Measurements from ENCODE around the gene CCNDBP1.

DNA sequence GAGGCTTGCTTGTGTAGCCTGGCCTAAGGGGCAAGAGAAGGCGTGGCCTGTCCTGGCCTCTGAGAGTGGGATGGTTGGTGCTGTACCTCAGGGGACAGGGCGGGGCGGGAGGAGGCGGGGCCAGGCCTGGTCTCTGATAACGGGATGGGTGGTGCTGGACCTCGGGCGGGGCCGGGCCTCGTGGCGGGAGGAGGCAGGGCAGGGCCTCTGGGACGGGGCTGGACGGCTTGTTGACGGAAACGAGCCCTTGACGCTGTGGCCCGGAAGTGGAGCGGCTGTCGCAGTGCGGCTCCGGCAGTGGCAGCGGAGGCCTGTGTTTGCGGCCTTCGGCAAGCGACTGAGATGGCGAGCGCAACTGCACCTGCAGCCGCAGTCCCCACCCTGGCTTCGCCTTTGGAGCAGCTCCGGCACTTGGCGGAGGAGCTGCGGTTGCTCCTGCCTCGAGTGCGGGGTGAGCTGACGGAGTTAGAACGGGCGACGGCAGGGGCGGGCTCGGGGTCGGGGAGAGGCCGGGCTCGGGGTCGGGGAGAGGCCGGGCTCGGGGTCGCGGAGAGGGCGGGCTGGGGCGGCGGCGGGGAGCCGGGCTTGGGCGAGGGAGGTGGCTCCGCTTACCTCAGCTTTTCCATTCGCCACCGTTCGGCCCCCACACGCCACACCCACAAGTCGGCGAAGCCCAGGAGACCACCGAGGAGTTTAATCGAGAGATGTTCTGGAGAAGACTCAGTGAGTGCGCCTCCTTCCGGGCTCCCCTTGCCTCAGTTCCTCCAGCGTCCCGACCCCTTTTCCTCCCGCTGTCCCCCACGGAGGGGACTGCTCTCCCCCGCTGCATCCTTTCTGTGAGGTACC lies at the start of gene CCNDBP1:
- no peak for TF ChIP-seq EZH2phosphoT487 (IDR thresholded peaks at IDR 0.05; ENCODE audit: unreplicated experiment)
- peak; percentile 79 for TF ChIP-seq POLR2AphosphoS5 (IDR thresholded peaks at IDR 0.05; ENCODE audit: low read depth)
- TF ChIP-seq, protein P1, sequence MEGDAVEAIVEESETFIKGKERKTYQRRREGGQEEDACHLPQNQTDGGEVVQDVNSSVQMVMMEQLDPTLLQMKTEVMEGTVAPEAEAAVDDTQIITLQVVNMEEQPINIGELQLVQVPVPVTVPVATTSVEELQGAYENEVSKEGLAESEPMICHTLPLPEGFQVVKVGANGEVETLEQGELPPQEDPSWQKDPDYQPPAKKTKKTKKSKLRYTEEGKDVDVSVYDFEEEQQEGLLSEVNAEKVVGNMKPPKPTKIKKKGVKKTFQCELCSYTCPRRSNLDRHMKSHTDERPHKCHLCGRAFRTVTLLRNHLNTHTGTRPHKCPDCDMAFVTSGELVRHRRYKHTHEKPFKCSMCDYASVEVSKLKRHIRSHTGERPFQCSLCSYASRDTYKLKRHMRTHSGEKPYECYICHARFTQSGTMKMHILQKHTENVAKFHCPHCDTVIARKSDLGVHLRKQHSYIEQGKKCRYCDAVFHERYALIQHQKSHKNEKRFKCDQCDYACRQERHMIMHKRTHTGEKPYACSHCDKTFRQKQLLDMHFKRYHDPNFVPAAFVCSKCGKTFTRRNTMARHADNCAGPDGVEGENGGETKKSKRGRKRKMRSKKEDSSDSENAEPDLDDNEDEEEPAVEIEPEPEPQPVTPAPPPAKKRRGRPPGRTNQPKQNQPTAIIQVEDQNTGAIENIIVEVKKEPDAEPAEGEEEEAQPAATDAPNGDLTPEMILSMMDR (conservative IDR thresholded peaks at IDR 0.05; ENCODE audit: low read depth in 2 of 2): peak; percentile 48 to 54; a peak in 3 of 4 replicates
- TF ChIP-seq, protein P2, sequence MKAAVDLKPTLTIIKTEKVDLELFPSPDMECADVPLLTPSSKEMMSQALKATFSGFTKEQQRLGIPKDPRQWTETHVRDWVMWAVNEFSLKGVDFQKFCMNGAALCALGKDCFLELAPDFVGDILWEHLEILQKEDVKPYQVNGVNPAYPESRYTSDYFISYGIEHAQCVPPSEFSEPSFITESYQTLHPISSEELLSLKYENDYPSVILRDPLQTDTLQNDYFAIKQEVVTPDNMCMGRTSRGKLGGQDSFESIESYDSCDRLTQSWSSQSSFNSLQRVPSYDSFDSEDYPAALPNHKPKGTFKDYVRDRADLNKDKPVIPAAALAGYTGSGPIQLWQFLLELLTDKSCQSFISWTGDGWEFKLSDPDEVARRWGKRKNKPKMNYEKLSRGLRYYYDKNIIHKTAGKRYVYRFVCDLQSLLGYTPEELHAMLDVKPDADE (IDR thresholded peaks at IDR 0.05): peak; percentile 48; the same call in 1 of the 2 replicates
- TF ChIP-seq, protein P3, sequence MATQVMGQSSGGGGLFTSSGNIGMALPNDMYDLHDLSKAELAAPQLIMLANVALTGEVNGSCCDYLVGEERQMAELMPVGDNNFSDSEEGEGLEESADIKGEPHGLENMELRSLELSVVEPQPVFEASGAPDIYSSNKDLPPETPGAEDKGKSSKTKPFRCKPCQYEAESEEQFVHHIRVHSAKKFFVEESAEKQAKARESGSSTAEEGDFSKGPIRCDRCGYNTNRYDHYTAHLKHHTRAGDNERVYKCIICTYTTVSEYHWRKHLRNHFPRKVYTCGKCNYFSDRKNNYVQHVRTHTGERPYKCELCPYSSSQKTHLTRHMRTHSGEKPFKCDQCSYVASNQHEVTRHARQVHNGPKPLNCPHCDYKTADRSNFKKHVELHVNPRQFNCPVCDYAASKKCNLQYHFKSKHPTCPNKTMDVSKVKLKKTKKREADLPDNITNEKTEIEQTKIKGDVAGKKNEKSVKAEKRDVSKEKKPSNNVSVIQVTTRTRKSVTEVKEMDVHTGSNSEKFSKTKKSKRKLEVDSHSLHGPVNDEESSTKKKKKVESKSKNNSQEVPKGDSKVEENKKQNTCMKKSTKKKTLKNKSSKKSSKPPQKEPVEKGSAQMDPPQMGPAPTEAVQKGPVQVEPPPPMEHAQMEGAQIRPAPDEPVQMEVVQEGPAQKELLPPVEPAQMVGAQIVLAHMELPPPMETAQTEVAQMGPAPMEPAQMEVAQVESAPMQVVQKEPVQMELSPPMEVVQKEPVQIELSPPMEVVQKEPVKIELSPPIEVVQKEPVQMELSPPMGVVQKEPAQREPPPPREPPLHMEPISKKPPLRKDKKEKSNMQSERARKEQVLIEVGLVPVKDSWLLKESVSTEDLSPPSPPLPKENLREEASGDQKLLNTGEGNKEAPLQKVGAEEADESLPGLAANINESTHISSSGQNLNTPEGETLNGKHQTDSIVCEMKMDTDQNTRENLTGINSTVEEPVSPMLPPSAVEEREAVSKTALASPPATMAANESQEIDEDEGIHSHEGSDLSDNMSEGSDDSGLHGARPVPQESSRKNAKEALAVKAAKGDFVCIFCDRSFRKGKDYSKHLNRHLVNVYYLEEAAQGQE (IDR thresholded peaks at IDR 0.05; ENCODE audit: unreplicated experiment): no peak
- TF ChIP-seq EZH2 (IDR thresholded peaks at IDR 0.05; ENCODE audit: low read depth, unreplicated experiment): no peak
- TF ChIP-seq CREB1 (CRISPR knock-in tag; IDR thresholded peaks at IDR 0.05; ENCODE audit: low read depth): no peak
- TF ChIP-seq STAT1 (IDR thresholded peaks at IDR 0.05; ENCODE audit: unreplicated experiment): no peak
- TF ChIP-seq ZNF114 (CRISPR knock-in tag; IDR thresholded peaks at IDR 0.05): no peak
- no peak for TF ChIP-seq NANOG (IDR thresholded peaks at IDR 0.05; ENCODE audit: borderline replicate concordance)
